GM19395 (cell line): Measurements from ENCODE around the gene FUOM.

Experiments
- ATAC-seq: cut with Tn5 transposase; IDR thresholded peaks from one replicate; pipeline ENCODE4 v1.9.1; 2021; ENCODE audit warnings: mild to moderate bottlenecking, moderate library complexity; ENCODE audit not compliant: unreplicated experiment

Gene FUOM

GRCh38 chr10:133353202-133353959 is 4.4 kb downstream of the FUOM start:
- no peak for ATAC-seq

GRCh38 chr10:133351408-133352318 is 6.2 kb downstream of the FUOM start:
- no peak for ATAC-seq

GRCh38 chr10:133350950-133351329 is 6.9 kb downstream of the FUOM start:
- ATAC-seq: no peak

- no peak for ATAC-seq
These were observed 7.4 kb downstream of the FUOM start for GRCh38 chr10:133350283-133350949.

- no peak for ATAC-seq
These were observed 8.2 kb downstream of the FUOM start for GRCh38 chr10:133349577-133350011.

DNA sequence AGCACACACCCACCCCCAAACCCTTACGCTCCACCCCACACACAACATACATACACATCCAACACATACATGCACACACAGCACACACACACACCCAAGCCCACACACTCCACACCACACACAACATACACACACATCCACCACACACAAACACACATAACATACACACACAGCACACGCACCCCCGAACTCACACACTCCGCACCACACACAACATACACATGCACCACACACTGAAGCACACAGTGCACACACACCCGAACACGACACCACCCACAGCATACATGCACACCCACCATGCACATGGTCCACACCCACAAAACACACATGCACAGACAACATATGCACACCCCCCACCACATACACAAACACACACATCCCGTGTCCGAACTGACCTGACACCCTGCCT is 8.7 kb downstream of the FUOM start:
- ATAC-seq: no peak

DNA sequence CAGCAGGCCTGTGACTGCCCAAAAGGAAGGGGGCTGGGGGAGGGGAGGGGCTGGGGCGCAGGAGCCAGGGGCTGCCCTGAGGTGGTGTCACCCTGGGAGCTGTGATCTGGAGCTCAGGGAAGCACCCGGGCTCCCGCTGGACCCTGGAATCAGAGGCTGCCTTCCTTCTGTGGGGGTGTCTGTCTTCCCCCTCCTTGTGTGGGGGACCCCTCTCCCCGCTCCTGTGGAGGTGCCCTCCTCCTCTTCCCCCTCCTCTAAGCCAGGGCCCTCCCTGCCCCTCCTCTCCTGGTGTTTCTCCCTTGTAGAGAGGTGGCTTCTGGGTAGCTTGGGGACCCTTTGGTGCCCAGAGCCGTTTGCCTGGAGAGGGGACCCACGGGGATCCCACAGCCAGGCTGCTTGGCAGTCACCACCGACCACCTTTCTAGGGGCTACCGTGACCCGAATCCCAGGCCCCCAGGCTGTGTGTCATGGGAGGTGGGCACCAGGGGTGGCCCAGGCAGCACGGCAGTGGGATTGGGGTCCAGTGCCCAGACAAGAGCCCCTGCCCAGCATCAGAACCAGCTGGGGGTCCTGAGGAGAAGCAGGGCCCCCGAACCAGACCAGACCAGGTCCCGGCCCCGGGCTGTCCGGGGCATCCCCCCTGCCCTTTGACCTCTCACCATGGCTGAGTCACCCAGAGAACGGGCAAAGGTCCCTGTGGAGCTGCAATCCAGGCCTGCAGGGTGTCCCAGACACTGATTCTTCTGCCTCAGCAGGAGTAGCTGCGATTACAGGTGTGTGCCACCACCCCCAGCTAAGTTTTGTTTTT is 9.9 kb downstream of the FUOM start:
- no peak for ATAC-seq

DNA sequence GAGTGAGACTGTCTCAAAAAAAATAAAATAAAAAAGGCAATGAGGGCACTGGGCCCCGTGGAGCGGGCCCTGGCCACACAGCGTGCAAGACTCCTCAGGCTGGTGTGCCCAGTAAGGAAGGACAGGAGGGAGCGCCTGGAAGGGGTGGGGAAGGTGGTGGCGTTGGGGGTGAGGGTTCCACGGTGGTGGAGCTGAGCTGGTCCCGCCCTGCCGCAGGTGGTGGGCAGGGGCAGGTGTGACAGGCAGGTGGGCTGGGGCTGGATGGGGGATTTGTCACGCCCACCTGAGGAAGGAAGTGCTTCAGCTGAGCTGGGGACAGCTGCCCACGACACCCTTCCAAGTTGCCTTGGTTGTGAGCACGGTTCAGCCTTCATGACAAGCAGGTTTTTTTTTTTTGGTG is 11.4 kb downstream of the FUOM start:
- ATAC-seq: no peak

GRCh38 chr10:133344236-133344635 is 13.6 kb downstream of the FUOM start:
- ATAC-seq: no peak

- no peak for ATAC-seq
These were observed 14.3 kb downstream of the FUOM start for GRCh38 chr10:133343558-133343957.

DNA sequence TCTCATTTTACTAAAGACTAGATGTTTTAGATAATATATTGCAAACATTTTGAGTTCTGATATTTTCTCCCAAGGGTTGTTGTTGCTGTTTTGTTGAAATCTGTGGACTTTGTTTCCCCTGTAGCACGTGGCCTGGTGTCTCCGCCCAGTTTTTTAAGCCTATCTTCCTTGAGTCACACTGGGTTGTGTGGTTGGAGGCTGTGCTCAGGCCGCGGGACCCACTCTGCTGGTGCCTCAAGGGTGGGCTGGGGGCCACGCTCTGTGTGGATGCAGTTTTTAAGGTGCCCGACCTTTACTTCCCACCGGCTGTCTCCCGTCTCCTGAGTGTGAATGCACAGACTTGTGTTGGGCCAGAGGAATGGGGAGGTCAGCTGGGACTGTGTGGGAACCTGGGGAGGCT is 14.9 kb downstream of the FUOM start:
- no peak for ATAC-seq

DNA sequence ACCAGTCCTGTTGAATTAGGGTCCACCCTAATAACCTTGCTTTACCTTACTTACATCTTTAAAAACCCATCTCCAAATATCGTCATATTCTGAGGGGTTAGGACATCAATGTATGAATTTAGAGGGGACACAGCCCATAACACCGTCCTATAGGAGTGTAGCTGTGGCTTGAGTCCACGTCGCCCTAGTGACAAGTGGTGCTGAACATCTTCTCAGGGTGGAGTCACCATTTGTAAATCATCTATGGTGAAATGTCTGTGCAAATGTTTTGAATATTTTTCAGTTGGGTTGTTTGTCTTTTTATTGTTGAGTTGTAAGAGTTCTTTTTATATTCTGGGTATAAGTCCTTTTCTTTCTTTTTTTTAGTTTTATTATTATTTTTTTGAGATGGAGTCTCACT is 15.8 kb downstream of the FUOM start:
- ATAC-seq: no peak

DNA sequence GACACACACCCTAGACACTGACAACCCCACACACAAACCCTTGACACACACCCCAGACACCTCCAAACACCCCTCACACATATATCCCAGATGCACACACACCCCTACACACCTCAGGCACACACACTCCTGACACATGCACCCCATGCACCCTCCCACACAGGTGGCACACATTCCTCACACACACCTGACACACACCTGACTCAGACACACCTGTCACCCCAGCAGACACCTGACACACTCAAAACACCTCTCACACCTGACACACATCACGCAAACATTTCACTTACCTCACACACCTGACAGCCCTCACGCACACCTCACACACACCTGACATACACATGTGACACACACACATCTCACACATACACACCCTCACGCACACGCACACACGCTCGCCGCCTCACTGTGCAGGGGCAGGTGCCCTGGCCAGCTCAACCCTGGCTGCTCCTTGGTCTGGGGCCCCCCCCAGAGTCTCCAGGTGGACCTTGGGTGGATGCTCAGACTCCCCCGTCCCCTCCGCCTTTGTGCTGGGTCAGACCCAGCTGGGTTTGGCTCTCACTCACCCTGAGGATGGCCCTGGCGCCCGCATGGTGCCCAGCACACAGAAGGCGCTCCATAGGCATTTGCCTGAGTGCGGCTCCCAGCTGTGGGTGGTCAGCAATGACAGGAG is 18.0 kb downstream of the FUOM start:
- ATAC-seq: no peak

DNA sequence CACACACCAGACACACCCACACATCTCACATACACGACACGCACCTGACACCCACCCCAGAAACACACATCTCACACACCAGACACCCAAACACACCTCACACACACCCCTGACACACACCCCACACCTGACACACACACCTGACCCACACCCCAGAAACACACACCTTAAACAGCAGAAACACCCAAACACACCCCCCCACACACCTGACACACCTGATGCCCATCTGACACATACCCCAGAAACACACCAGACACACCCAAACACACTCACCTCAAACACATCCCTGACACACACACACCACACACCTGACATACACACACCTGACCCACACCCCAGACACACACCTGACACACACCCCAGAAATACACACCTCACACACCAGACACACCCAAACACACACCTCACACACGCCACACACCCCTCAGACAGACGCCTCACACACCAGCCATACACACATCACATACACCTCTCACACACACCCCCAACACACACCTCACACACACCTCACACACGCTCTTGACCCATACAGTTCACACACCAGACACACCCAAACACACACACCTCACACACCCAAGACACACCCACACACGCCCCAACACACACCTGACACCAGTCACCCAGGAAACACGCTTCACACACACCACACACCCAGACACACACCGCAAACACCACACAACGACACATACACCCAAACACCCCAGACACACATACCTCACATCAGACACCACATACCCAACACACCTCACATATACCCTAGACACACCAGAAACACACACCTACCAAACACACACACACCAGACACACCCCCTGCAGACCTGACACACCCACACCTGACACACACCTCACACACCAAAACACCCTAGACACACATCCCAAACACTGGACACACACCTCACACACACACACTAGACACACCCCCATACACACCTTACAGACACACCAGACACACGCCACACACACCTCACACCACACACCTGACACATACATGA is 19.4 kb downstream of the FUOM start:
- ATAC-seq: no peak

DNA sequence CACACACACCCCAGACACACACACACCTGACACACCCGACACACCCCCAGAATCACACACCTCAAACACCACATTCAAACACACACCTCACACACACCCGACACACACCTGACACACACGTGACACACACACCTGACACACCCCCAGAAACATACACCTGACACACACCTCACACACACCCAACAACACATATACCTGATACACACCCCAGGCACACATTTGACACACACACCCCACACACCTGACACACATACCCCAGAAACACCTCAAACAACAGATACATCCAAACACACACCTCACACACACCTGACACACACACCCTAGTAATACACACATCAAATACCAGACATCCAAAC is 20.5 kb downstream of the FUOM start:
- ATAC-seq: no peak

DNA sequence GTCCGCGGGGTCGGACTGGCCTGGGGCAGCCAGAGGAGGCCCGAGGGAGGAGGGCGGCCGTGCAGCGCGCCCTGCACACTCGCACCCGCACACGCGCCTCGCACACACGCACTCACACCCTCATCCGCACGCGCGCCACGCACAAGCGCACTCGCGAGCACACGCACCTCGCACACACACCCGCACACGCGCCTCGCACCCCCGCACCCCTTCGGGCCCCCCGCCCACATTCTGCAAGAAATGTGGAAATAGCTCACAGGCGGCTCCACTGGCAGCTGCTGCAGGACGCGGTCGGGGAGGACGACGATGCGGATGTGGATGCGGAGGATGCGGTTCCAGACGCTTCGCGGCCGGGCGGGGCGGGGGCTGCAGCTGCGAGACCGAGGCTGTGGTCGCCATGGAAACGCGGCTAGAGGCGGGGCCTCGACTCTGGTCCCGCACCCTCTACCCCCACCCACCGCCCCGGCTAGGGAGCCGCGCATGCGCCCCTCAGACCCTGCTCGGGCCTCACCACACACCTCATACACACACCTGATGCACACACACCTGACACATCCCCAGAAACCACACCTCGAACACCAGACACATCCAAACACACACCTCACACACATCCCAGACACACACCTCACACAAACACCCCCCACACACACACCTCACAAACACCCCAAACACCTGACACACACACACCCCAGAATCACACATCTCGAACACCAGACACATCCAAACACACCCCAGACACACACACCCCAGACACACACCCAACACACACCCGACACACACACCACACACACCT is 21.0 kb downstream of the FUOM start, which contains the start of gene CALY:
Gene CALY, minus strand, starts transcription at position 320 of the 793 bp plus-strand sequence. CDS start 7,907 bp downstream, outside the sequence.
- no peak for ATAC-seq

- no peak for ATAC-seq
These were observed 21.7 kb downstream of the FUOM start for GRCh38 chr10:133336118-133336576.
